Astrocyte (in vitro differentiated cells and primary cell): ENCODE data around the gene WASHC2A.
"Not testable (repeated sequence)": the region's sequence is repeated elsewhere in the genome, so short reads cannot be mapped to it uniquely, and the experiment has no call there.

Experiments used
- EZH2 ChIP-seq: IDR thresholded peaks from 2 replicates; pipeline ENCODE4 v1.6.1; 2012; ENCODE audit warnings: mild to moderate bottlenecking, low read length, inconsistent platforms; ENCODE audit not compliant: insufficient read depth
- TF ChIP-seq, protein P1 (sequence below): IDR thresholded peaks from 2 replicates; pipeline ENCODE4 v1.5.1; 2011; ENCODE audit warnings: low read depth, mild to moderate bottlenecking, inconsistent platforms, low read length, moderate library complexity; ENCODE audit not compliant: insufficient read depth

GRCh38 chr10:50096722-50097121, 29.0 kb downstream of the WASHC2A start:
- TF ChIP-seq, protein P1, sequence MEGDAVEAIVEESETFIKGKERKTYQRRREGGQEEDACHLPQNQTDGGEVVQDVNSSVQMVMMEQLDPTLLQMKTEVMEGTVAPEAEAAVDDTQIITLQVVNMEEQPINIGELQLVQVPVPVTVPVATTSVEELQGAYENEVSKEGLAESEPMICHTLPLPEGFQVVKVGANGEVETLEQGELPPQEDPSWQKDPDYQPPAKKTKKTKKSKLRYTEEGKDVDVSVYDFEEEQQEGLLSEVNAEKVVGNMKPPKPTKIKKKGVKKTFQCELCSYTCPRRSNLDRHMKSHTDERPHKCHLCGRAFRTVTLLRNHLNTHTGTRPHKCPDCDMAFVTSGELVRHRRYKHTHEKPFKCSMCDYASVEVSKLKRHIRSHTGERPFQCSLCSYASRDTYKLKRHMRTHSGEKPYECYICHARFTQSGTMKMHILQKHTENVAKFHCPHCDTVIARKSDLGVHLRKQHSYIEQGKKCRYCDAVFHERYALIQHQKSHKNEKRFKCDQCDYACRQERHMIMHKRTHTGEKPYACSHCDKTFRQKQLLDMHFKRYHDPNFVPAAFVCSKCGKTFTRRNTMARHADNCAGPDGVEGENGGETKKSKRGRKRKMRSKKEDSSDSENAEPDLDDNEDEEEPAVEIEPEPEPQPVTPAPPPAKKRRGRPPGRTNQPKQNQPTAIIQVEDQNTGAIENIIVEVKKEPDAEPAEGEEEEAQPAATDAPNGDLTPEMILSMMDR: not testable (repeated sequence)
- not testable (repeated sequence) for TF ChIP-seq EZH2
